K562 (cell line): ENCODE results near the gene MEX3D. TPM values are rescaled to one million over a fixed set of nuclear protein-coding genes. Genes with fewer than 3 reads are reported as not detected.

ENCODE experiments used
- BRD4 ChIP-seq: fragments of 200-600 bp; sonication (generic); IDR thresholded peaks from 2 replicates; pipeline ENCODE4 v1.6.1; 2017; ENCODE audit warnings: inconsistent platforms
- COPS2 ChIP-seq: fragments of 450-650 bp; conservative IDR thresholded peaks from 2 replicates; pipeline ENCODE4 v1.6.1; 2016; ENCODE audit warnings: mild to moderate bottlenecking, moderate library complexity
- CREM ChIP-seq: IDR thresholded peaks from 2 replicates; pipeline ENCODE4 v1.6.1; 2014; ENCODE audit warnings: antibody characterized with exemption, low read depth
- FOXP4 ChIP-seq: sonication (generic); formaldehyde crosslinking; IDR thresholded peaks from 2 replicates; pipeline ENCODE4 v1.8.0; 2022; ENCODE audit warnings: mild to moderate bottlenecking, missing genetic modification reagents, borderline replicate concordance
- GABPB1 ChIP-seq: sonication (generic); formaldehyde crosslinking; IDR thresholded peaks from 2 replicates; pipeline ENCODE4 v1.8.0; 2022; ENCODE audit warnings: mild to moderate bottlenecking, missing genetic modification reagents
- KLF6 ChIP-seq: fragments of 250-450 bp; sonication (Bioruptor Pico); IDR thresholded peaks from 2 replicates; pipeline ENCODE4 v1.4.0; 2020; ENCODE audit warnings: mild to moderate bottlenecking, moderate library complexity, borderline replicate concordance
- NFATC3 ChIP-seq: fragments of 450-650 bp; IDR thresholded peaks from 2 replicates; pipeline ENCODE4 v1.6.1; 2017; ENCODE audit warnings: mild to moderate bottlenecking
- RBBP5 ChIP-seq: fragments of 200-600 bp; sonication (generic); IDR thresholded peaks from 2 replicates; pipeline ENCODE4 v1.6.1; 2012; ENCODE audit warnings: borderline replicate concordance, mild to moderate bottlenecking, low read length, control low read depth, inconsistent platforms; ENCODE audit not compliant: insufficient read depth, poor library complexity, severe bottlenecking
- SNIP1 ChIP-seq: fragments of 450-650 bp; IDR thresholded peaks from 2 replicates; pipeline ENCODE4 v1.7.1; 2017; ENCODE audit warnings: low read depth, mild to moderate bottlenecking
- STAT5B ChIP-seq: fragments of 250-450 bp; sonication (Bioruptor Pico); IDR thresholded peaks from 2 replicates; pipeline ENCODE4 v1.8.0; 2021; ENCODE audit warnings: mild to moderate bottlenecking, inconsistent platforms
- TARDBP ChIP-seq: fragments of 450-650 bp; IDR thresholded peaks from 2 replicates; pipeline ENCODE4 v1.6.1; 2016
- TRIM24 ChIP-seq, 2 experiments: fragments of 450-650 bp; IDR thresholded peaks; 2 replicates each; pipeline ENCODE4 v1.6.1; 2016
- ZFP30 ChIP-seq: fragments of 250-450 bp; sonication (Bioruptor Pico); IDR thresholded peaks from 2 replicates; pipeline ENCODE4 v1.8.0; 2022; ENCODE audit warnings: moderate library complexity, mild to moderate bottlenecking, inconsistent platforms, borderline replicate concordance
- ZNF143 ChIP-seq: sonication (generic); formaldehyde crosslinking; IDR thresholded peaks from 2 replicates; pipeline ENCODE4 v1.9.0; 2022; ENCODE audit warnings: mild to moderate bottlenecking, missing genetic modification reagents
- ZNF449 ChIP-seq: fragments of 250-450 bp; sonication (Bioruptor Pico); IDR thresholded peaks from 2 replicates; pipeline ENCODE4 v1.8.0; 2022; ENCODE audit warnings: moderate library complexity, mild to moderate bottlenecking, inconsistent platforms
- ZNF586 ChIP-seq: fragments of 450-650 bp; formaldehyde crosslinking; conservative IDR thresholded peaks from 2 replicates; pipeline ENCODE4 v1.4.0; 2020; ENCODE audit warnings: mild to moderate bottlenecking, moderate library complexity
- ZNF589 ChIP-seq: fragments of 200-800 bp; sonication (Bioruptor generic); IDR thresholded peaks from 2 replicates; pipeline ENCODE4 v1.6.1; 2016; ENCODE audit warnings: low read depth, missing genetic modification characterization, missing compliant biosample characterization
- polyA plus RNA-seq, 8 experiments: library from polyadenylated mRNA; depleted of rRNA in 4 of 8; stranded (reverse) in 5 of 8; unstranded in 3 of 8; fragments of >200 nt; fragmentation: Nextera tagmentation in 2 of 8; fragmentation: Illumina TruSeq in 1 of 8; extraction: Ambion mirVana in 2 of 8; extraction: Trizol in 1 of 8; gene quantifications; 2 replicates each; pipeline versions ENCODE4 v1.2.1 to v1.2.3, GENCODE V29; 2011 to 2014; ENCODE audit warnings: inconsistent platforms in 1 of 8, missing spikeins in 1 of 8
- total RNA-seq, 7 experiments: library from RNA; depleted of rRNA in 6 of 7; stranded (reverse); fragments of >200 nt in 6 of 7; fragmentation: Illumina TruSeq in 2 of 7; extraction: Trizol in 2 of 7; gene quantifications; 2 replicates each; pipeline versions ENCODE4 v1.2.1 to v1.2.3, GENCODE V29; 2011 to 2021; ENCODE audit warnings: low replicate concordance in 1 of 7
- TF ChIP-seq, protein P1 (sequence below), 2 experiments: fragments of 450-650 bp in 1 of 2; IDR thresholded peaks; 2 replicates each; pipeline ENCODE4 v1.6.1; 2011 to 2017; ENCODE audit warnings: low read depth in 2 of 2, antibody characterized with exemption in 1 of 2, borderline replicate concordance in 1 of 2, low read length in 1 of 2, mild to moderate bottlenecking in 1 of 2, mixed read lengths in 1 of 2; ENCODE audit not compliant: control insufficient read depth in 1 of 2
- TF ChIP-seq, protein P2 (sequence below), 3 experiments: IDR thresholded peaks in 2 of 3; conservative IDR thresholded peaks in 1 of 3; 2 replicates each; pipeline ENCODE4 v1.5.1; 2011 to 2012; ENCODE audit warnings: low read length in 3 of 3, mild to moderate bottlenecking in 3 of 3, control low read depth in 2 of 3, improper control_type of control experiment in 1 of 3, inconsistent platforms in 1 of 3, low read depth in 1 of 3, mixed read lengths in 1 of 3, moderate library complexity in 1 of 3; ENCODE audit not compliant: insufficient read depth in 2 of 3

MEX3D gene
- total and polyA plus RNA-seq, 9 of the 15 experiments (the other 6 are each of a cell fraction or from before 2014, with no cell fraction given): 1.7 to 39.3 (median 5.7) TPM

DNA sequence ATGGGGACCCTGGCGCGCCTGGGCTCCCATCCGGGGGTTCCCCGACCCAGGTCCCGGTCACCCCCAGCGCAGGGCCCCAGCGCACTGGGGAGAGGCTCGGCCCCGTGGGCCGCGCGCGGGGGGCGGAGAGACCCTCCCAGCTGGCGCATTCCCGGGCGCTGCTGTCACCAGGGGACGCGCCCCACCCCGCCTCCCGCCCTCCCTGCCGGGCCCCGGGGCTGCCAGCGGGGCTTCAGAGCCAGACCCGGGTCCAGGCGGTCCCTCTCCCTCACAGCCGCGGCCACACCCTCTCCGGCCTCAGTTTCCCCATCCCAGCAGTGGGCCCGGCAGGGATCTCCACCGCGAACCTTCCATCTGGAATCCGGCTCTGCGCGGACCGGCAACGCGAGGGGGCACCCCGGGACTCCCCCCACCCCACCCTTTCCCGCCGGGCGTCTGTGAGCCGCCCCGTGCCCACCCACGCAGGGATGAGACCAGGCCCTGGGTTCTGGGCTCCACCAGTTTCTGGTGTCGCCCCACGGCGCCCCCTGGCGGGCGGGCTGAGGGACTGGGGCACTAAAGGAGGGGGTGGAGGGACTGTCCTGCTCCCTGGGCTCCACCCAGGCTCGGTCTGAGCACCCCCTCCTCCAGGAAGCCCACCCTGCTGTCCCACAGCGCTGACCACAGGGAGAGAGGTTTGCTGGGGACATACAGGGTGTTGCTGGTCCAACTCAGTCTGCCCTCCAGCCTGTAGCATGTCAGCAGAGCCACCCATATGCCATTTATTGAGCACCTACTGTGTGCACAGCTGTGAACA is 54.4 kb downstream of the MEX3D start (continued):
- TF ChIP-seq, protein P1, sequence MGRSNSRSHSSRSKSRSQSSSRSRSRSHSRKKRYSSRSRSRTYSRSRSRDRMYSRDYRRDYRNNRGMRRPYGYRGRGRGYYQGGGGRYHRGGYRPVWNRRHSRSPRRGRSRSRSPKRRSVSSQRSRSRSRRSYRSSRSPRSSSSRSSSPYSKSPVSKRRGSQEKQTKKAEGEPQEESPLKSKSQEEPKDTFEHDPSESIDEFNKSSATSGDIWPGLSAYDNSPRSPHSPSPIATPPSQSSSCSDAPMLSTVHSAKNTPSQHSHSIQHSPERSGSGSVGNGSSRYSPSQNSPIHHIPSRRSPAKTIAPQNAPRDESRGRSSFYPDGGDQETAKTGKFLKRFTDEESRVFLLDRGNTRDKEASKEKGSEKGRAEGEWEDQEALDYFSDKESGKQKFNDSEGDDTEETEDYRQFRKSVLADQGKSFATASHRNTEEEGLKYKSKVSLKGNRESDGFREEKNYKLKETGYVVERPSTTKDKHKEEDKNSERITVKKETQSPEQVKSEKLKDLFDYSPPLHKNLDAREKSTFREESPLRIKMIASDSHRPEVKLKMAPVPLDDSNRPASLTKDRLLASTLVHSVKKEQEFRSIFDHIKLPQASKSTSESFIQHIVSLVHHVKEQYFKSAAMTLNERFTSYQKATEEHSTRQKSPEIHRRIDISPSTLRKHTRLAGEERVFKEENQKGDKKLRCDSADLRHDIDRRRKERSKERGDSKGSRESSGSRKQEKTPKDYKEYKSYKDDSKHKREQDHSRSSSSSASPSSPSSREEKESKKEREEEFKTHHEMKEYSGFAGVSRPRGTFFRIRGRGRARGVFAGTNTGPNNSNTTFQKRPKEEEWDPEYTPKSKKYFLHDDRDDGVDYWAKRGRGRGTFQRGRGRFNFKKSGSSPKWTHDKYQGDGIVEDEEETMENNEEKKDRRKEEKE (IDR thresholded peaks at IDR 0.05; ENCODE audit: borderline replicate concordance in 1 of 2, control insufficient read depth in 1 of 2, low read depth in 2 of 2, low read length in 1 of 2): no peak
- TF ChIP-seq STAT5B (CRISPR knock-in tag) (no peak), ZNF449 (CRISPR knock-in tag) (no peak), ZNF143 (CRISPR knock-in tag) (no peak), NFATC3 (no peak), GABPB1 (CRISPR knock-in tag) (no peak), COPS2 (no peak), ZNF589 (CRISPR knock-in tag) (no peak), RBBP5 (no peak), FOXP4 (CRISPR knock-in tag) (no peak), TRIM24 (IDR thresholded peaks at IDR 0.05) (0 out of 4 replicates have a peak, but pooled peaks of 1 of the 2 experiments have one; percentile 28), CREM (0 out of 2 replicates have a peak, but pooled peaks have one; percentile 4), TARDBP (0 out of 2 replicates have a peak, but pooled peaks have one; percentile 42), ZNF586 (no peak), SNIP1 (no peak), ZFP30 (no peak), KLF6 (CRISPR knock-in tag) (no peak), BRD4 (no peak)
- TF ChIP-seq, protein P2, sequence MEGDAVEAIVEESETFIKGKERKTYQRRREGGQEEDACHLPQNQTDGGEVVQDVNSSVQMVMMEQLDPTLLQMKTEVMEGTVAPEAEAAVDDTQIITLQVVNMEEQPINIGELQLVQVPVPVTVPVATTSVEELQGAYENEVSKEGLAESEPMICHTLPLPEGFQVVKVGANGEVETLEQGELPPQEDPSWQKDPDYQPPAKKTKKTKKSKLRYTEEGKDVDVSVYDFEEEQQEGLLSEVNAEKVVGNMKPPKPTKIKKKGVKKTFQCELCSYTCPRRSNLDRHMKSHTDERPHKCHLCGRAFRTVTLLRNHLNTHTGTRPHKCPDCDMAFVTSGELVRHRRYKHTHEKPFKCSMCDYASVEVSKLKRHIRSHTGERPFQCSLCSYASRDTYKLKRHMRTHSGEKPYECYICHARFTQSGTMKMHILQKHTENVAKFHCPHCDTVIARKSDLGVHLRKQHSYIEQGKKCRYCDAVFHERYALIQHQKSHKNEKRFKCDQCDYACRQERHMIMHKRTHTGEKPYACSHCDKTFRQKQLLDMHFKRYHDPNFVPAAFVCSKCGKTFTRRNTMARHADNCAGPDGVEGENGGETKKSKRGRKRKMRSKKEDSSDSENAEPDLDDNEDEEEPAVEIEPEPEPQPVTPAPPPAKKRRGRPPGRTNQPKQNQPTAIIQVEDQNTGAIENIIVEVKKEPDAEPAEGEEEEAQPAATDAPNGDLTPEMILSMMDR (IDR thresholded peaks at IDR 0.05 in 2 of 3, conservative IDR thresholded peaks at IDR 0.05 in 1 of 3; ENCODE audit: insufficient read depth in 2 of 3, low read depth in 1 of 3, low read length in 3 of 3): peak; percentile 83 to 89 (median 88)
